Stimulated activated CD4-positive, alpha-beta T cell treated with anti-CD3 and anti-CD28 coated beads, Interleukin-2, amount 100 ng/mL, for 24 hours (primary cell): ENCODE results near the gene PARN.
"Not testable (repeated sequence)": the region's sequence is repeated elsewhere in the genome, so short reads cannot be mapped to it uniquely, and the experiment has no call there.

Experiments used
- DNase-seq, 2 donors: peaks; one replicate each; pipeline ENCODE4 v3.0.0-alpha.2; 2020

The PARN gene

DNA sequence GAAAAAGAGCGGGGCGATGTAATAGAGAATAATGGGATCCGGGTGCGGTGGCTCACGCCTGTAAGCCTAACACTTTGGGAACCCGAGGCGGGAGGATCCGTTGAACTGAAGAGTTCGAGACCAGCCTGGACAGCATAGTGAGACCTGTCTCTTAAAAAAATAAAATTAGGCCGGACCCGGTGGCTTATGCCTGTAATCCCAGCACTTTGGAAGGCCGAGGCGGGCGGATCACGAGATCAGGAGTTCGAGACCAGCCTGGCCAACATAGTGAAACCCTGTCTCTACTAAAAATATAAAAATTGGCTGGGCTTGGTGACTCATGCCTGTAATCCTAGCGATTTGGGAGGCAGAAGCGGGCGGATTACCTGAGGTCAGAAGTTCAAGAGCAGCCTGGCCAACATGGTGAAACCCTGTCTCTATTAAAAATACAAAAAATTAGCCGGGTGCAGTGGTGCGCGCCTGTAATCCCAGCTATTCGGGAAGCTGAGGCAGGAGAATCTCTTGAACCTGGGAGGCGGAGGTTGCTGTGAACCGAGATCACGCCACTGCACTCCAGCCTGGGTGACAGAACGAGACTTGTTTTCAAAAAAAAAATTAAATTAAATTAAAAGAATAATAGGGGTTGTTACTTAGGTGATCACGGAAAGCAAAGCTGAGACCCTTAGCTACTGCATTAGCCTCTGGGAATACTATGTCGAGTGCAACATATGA is 715 bp upstream of the PARN start:
- DNase-seq = not testable (repeated sequence)

DNA sequence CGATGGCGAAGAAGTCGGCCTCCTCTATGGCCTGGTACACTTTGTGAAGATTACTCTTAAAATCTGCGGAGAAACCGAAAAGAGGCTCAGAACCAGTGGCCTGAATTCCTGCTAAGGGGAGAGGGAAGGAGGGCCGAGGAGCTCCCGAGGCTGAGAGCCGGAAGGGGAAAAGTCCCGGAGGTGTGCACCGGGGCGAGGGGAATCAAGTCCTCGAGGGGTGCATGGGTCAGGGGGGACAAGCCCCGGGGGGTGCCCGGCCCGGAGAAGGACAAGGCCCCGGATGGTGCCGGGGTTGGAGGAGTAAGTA is 495 bp downstream of the PARN start:
- peak in 1 of 2 donors; percentile 36 for DNase-seq

DNA sequence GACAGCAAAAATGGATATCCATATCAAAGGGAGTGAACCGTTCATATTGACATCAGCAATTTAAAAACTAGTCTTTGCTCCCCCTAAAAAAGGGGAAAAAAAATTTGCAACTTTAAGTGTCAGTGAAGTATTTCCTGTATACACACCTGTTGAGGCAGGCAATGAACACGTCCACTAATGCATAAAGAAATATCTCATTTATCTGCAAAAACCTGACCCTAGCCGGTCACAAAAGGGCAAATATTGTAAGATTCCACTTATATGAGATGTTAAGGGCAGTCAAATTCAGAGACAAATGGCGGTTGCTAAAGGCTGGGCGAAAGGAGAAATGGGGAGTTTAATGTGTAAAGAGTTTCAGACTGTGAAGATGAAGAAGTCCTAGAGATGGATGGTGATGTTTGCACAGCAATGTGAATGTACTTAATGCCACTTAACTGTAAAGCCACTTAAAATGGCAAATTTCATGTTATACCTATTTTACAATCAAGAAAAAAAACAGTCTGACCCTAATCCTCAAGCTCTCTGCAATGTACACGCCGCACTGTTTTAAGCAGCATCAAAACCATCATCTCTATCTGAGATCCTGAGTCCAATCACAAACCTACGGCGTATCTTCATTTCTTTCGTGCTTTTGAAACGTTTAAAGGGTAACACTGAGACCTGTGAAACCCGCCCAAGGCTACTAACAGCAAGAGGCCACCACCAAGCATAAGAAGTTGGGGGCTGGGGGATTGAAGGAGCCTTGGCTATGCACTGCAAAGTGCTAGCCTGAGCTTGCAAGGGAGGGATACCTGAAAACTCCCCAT is 1.1 kb downstream of the PARN start:
- DNase-seq = peak; percentile 9 to 22

DNA sequence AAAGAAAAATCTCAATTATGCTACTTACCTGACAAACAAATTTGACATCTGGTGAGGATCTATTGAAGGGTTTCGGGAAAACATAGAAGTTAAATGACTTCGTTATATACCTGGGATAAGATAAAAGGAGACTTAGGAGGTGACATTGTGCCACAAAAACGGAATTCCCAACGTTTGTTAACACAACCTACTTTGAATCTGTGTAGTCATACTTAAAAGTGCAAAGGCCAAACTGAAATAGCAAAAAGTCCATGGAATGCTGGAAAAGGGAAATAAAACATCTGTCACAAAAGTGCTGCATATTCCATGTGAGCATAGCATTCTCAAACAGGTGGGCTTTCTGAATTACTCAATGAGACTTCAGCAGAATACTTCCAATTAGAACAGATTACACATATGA is 3.0 kb downstream of the PARN start:
- DNase-seq = no peak

DNA sequence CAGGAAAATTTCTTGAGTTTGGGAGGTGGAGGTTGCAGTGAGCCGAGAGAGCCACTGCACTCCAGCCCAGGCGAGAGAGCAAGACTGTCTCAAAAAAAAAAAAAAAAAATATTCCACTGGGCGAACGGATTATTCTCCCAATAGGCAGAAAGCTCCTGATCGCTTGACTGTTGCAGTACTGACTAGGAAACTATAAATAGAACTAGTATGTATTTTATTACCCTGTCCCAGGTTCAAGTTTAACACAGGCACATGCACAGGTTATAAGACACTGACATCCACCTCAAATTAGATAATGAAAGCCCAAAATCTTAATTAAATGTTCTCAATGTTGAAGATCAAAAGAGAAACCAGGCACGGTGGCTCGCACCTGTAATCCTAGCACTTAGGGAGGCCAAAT is 11.5 kb downstream of the PARN start:
- DNase-seq = no peak

DNA sequence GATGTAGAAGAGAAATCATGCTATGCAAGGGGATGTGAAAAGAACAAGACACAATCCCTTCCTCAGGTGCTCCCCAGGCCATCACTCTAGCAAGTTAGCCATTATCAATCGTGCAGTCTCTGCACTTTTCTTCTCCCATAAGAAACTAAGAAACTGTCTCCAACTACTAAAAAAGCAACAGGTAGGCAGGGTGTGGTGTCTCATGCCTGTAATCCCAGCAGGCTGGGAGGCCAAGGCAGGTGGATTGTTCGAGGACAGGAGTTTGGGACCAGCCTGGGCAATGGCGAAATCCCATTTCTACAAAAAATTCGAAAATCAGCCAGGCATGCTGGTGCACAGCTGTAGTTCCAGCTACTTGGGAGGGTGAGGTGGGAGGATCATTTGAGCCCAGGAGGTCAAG is 13.8 kb downstream of the PARN start:
- DNase-seq = no peak

DNA sequence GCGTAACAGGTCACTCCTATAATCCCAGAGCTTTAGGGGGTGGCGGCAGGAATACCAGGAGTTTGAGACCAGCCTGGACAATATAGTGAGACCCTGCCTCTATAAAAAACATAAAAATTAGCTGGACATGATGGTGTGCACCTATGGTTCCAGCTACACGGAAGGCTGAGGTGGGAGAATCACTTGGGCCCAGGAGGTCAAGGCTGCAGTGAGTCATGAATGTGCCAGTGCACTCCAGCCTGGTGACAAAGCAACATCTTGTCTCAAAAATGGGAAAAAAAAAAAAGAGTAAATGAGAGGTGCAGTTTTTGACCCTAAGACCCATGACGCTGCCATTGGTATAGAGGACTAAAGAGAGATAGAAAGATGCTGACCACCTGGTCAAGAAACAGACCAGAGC is 16.1 kb downstream of the PARN start:
- no peak for DNase-seq

DNA sequence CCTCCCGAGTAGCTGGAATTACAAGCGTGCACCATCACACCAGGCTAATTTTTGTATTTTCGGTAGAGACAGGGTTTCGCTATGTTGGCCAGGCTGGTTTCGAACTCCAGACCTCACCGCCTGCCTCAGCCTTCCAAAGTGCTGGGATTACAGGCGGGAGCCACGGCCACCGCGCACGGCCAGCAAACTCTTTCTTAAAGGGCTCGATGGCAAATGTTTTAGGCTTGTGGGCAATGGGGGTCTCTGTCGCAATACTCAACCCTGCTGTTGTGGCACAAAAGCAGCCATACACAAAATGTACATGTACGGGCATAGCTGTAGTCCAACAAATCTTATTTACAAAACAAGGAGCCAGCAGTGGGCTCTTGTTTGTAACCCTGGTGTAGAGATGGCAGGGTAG is 18.4 kb downstream of the PARN start:
- no peak for DNase-seq

DNA sequence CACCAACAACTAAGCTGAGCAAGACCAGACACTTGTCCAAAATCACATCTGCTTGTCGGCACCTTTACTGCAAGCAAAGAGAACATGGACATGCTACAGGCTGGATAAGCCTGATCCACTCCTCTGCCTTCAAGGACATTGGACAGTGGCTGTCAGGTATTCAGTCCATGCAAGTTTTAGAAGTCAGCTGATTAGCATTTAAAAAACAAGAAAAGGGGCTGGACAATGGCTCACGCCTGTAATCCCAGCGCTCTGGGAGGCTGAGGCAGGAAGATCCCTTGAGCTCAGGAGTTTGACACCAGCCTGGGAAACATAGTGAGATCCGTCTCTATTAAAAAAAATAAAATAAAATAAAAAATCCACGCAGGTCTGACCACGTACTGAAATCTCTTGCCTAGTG is 20.3 kb downstream of the PARN start:
- DNase-seq = no peak

DNA sequence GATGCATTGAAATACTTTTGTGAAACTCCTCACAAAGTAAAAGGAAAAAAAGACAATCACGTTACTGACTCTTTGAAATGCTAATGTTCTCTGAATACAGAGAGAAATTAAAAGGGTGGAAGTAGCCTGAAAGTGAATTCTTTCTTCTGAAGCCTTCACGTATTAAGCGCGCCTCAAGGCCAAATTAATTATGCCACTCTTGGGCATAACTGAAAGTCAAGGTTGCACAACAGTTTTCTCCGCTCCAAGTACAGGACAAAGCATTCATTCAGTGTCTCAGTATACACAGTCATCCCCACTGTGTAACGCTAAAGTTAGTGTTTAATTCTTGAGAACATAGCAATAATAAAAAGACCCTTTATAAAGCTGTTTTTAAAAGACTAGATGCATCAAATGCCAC is 21.5 kb downstream of the PARN start:
- DNase-seq = no peak

DNA sequence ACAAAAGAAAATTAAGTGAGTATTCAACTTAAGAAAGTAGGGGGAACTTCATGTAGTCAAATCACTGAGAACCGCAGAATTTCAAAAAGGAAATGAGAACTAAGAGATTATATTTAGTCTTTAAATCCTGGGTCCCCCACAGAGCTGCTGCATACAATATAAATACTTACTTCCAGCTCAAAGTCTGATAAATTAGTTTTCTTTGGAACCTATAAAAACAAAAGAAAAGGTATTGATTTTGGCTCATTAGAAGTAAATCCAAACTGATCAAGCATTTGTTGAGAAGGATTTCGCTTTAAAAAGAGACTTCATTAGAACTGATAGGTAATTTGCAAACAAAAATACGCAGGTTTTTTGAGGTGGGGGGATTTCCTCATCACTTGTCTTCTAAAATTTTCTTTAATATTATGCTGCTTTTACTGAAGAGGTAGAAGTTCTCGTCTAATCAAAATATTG is 21.9 kb downstream of the PARN start:
- no peak for DNase-seq

DNA sequence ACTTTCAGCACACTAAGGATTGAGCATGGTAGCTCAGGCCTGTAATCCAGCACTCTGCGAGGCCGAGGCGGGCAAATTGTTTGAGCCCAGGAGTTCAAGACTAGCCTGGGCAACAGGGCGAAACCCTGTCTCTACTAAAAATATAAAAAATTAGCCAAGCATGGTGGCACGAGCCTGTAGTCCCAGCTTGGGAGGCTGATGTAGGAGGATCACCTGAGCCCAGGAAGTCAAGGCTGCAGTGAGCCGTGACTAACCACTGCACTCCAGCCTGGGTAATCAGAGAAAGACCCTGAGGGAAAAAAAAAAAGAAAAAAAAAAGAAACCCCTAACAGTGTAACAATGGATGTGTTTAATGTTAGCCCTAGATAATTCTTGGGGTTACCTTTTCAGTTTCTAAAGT is 24.0 kb downstream of the PARN start:
- DNase-seq = no peak

DNA sequence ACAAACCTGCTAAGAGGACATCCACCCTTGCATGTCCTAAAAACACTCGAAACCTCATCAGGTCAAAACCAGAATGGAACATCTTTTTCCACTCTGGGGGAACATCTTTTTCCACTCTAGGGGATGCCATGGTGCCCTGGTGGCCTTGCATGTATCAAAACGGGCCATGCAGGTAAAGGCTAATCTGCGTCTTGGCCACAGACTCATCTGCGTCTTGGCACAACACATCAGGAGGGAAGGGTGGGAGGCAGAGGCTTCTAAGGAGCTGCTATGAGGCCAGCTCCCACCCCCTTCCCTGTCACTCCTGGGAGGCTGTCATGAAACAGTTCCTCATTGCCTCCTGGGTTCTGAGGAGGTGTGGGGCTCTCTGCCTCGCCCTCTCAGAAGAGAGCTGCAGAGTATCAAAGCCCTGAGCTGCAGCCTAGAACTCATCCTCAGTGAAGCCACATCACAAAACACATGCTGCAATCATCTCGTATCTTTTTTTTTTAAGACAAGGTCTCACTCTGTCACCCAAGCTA is 27.6 kb downstream of the PARN start:
- DNase-seq = no peak

DNA sequence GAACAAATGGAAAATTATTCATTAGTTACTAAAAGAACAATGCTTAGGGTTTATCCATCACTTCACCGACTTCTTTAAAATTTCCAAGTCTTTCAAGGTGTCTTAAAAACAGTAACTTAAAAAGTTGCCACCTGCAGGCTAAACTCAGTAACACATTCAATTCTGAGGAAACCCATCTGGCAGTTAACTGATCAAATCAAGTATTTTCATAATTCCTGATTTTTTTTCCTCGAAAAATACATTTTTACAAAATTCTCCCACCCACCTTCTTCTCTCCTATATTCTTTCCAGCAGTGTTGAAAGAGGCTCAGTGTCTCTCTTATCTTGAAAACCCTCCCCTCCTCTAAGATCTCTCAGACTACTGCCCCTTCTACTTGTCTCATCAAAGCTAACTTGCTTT is 29.9 kb downstream of the PARN start:
- DNase-seq = no peak

DNA sequence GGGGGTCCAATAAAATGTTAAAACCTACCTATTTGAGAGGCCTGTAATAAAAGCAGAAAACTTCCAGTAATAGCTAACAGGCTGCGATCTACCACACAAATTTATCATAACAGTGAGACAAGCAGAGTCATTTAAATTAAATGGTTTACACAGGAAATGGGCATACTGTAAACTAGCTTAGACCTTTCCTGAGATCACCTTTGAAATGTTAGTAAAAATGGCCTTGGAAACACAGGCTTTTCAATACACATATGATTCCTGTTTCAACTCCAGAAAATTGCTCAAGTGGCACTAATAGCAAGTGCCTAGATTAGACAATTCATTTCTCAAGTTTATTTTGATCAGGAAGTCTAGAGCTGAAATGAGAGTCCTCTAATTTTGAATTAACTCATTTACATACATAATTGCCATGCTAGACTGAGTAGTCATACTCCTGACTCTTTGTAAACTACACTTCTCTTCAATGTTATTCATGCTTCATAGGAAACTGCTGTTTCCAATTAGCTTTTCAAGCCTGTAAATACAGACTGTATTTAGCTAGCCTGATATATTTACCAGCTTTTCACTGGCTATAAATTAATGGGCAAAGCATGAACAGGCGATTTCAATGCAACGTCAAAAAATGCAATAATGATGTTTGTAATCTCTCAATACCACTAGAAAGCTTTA is 43.3 kb downstream of the PARN start:
- no peak for DNase-seq

DNA sequence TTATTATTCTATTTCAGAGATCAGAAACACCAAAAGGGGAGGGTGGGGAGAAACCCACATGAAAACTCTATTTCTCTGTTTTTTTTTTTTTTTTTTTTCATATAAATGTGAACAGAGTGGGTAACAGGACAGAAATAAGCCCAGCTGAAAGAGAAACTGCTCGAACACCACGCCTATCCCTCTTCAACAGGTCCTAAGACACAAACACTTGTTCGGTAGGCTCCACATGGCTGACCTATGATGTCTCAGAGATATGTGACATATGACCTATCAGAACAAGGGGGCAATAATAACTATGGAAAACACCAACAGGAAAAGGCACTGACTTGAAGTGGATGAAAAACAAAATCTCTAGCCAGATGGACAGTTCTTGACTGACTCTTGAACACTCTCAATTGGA is 44.8 kb downstream of the PARN start:
- DNase-seq = no peak

DNA sequence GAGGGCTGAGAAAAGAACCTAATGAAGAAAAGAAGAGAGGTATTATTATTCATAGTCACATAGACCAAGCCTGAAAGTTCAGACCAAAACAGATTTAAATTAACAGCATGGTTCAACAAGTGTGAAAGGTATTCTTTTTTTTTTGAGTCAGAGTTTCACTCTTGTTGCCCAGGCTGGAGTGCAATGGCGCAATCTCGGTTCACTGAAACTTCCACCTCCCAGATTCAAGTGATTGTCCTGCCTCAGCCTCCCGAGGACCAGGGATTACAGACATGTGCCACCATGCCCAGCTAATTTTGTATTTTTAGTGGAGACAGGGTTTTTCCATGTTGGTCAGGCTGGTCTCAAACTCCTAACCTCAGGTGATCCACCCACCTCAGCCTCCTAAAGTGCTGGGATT is 49.1 kb downstream of the PARN start:
- DNase-seq = not testable (repeated sequence)

DNA sequence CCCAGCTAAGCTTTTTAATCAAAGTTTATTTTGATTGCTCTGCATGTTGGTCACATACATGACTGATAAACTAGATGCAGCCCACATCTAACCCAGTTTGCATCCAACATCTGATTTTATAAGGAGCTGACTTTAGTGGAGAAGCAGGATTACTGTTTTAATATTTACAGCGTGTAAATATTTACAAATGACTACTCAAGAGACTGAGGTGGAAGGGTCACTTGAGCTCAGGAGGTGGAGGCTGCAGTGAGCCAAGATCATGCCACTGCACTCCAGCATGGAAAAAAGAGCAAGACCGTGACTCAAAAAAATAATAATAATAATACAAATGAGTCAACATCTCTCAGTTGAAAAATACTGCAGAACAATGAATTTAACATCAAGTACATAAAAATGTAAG is 50.8 kb downstream of the PARN start:
- DNase-seq = no peak

DNA sequence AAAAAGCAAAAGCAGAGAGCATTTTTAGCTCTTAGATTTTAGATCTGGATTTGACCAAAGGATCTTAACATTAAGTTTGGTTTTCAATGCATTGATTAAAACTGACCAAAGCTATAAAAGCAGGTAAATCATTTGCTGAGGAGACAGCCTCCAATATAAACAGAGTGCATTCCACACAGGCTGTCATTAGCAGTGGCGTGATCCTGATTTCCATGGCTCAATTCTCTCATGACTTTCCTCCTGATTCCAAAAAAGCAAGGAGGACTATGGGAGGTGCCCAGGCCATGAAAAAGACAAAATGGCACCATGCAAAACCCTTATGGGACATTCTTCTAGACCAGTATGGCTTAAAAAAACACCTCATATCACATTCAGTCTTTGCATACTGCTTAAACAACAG is 53.5 kb downstream of the PARN start:
- DNase-seq = no peak

DNA sequence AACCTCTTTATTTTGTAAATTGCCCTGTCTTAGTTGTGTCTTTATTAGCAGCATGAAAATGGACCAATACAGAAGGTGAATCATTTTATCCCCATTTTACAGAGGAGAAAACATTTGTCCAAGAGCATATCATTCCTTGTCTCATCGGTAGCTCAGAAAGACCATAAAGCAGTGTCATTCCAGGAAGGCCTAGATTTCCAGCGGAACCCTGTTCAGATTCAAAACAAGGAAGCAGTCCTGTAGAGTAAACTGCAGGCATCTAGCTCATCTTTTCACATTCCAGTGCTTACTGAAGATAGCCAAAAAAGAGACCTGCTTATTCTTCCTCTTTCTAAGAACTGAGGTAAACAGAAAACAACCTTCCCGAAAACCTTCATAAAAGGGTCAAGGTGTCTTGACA is 54.0 kb downstream of the PARN start:
- DNase-seq = no peak

DNA sequence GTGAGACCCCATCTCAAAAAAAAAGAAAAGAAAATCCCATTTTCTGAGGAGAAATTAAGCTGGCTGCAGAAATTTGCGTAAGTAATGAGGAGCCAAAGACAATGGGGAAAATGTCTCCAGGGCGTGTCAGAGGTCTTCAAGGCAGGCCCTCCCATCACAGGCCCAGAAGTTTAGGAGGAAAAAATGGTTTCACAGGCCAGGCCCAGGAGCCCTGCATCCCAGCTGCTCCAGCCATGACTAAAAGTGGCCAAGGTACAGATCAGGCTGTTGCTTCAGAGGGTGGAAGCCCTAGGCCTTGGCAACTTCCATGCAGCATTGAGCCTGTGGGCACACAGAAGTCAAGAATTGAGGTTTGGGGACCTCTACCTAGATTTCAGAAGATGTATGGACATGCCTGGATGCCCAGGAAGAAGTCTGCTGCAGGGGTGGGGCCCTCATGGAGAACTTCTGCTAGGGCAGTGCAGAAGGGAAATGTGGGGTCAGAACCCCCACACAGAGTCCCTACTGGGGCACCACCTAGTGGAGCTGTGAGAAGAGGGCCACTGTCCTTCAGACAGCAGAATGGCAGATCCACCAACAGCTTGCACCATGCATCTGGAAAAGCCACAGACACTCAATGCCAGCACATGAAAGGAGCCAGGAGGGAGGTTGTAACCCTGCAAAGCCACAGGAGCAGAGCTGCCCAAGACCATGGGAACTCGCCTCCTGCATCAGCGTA is 55.2 kb downstream of the PARN start:
- not testable (repeated sequence) for DNase-seq

DNA sequence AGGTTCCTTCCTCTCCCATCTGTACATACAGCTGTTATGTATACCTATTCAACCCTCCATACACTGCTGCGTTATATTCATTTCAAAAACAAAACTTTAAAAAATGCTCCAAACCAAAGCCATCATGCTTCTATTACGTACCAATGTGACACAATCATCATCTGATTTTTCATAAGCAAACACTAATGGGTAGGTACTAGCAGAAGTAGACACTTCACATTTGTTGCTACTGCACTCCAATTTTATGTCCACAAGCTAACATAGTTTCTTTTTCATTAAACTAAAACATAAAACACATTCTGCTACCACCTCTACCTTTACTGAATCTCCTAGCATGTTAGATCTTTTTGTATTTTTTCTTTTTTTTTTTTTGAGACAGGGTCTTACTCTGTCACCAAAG is 57.5 kb downstream of the PARN start:
- no peak for DNase-seq

DNA sequence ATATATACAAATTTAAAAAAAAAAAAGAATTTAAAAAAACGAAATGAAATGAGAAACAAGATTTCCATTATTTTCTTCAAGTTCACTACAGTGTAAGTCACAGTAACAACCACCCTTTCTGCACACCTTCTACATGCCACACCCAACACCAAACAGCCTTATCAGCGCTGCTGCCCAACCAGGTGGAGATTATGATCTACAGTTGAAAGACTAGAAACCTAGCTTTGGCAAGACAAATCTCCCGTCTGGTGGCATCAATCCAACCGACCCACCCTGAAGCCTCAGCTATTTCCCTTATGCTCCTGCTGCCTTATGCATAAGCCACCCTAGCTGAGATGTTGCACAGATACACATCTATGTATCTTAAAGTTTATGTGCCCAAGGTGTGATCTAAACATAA is 60.8 kb downstream of the PARN start:
- DNase-seq = no peak
